Keratinocyte (primary cell): ENCODE measurements around the gene HAND2. TPM values are rescaled to one million over a fixed set of nuclear protein-coding genes. Genes with fewer than 3 reads are reported as not detected.

ENCODE experiments used
- DNase-seq: peaks from one replicate; pipeline ENCODE4 v3.0.0-alpha.2; 2011; ENCODE audit warnings: low read depth, missing footprints, low spot score
- FAIRE-seq: peaks from 2 replicates; lab custom pipeline; 2011; peaks lifted over from hg19 to GRCh38; lab: Jason Lieb, UNC
- H2AFZ ChIP-seq: 2 replicates; pipeline ENCODE4 v1.6.0; 2012; ENCODE audit warnings: low read length, control low read depth, inconsistent platforms; ENCODE audit not compliant: control insufficient read depth
- H3K27ac ChIP-seq: 2 replicates; pipeline ENCODE4 v1.5.1; 2011; ENCODE audit warnings: low read length; ENCODE audit not compliant: control insufficient read depth, insufficient read depth
- H3K27me3 ChIP-seq: 3 replicates; pipeline ENCODE4 v1.6.0; 2011; ENCODE audit warnings: low read length; ENCODE audit not compliant: control insufficient read depth, insufficient read depth; ENCODE audit errors: extremely low read depth
- H3K36me3 ChIP-seq, 2 experiments: 2 replicates in 1 of 2; 3 replicates in 1 of 2; pipeline ENCODE4 v1.5.1; 2011; ENCODE audit warnings: low read length in 2 of 2, mild to moderate bottlenecking in 1 of 2; ENCODE audit not compliant: control insufficient read depth in 2 of 2, insufficient read depth in 2 of 2; ENCODE audit errors: extremely low read depth in 1 of 2
- H3K4me1 ChIP-seq: 3 replicates; pipeline ENCODE4 v1.5.1; 2011; ENCODE audit warnings: low read length; ENCODE audit not compliant: control insufficient read depth, insufficient read depth; ENCODE audit errors: extremely low read depth
- H3K4me2 ChIP-seq: 3 replicates; pipeline ENCODE4 v1.6.0; 2011; ENCODE audit warnings: low read depth, low read length; ENCODE audit not compliant: control insufficient read depth, insufficient read depth; ENCODE audit errors: extremely low read depth
- H3K4me3 ChIP-seq, 3 experiments: fragments of 200-600 bp in 1 of 3; sonication (generic) in 1 of 3; 2 replicates in 2 of 3; 3 replicates in 1 of 3; pipeline ENCODE4 v1.5.1; 2011 to 2016; ENCODE audit warnings: low read length in 3 of 3, mild to moderate bottlenecking in 3 of 3, control low read depth in 2 of 3, inconsistent platforms in 1 of 3, low read depth in 1 of 3, mixed read lengths in 1 of 3, mixed run types in 1 of 3, moderate library complexity in 1 of 3; ENCODE audit not compliant: control insufficient read depth in 2 of 3, insufficient read depth in 2 of 3; ENCODE audit errors: extremely low read depth in 1 of 3
- H3K79me2 ChIP-seq: 2 replicates; pipeline ENCODE4 v1.6.0; 2012; ENCODE audit warnings: low read length; ENCODE audit not compliant: control insufficient read depth, insufficient read depth
- H3K9ac ChIP-seq: 3 replicates; pipeline ENCODE4 v1.6.0; 2011; ENCODE audit warnings: low read length; ENCODE audit not compliant: control insufficient read depth, insufficient read depth; ENCODE audit errors: extremely low read depth
- H3K9me1 ChIP-seq: 3 replicates; pipeline ENCODE4 v1.6.0; 2011; ENCODE audit warnings: low read length; ENCODE audit not compliant: control insufficient read depth, insufficient read depth; ENCODE audit errors: extremely low read depth
- H3K9me3 ChIP-seq: 2 replicates; pipeline ENCODE4 v1.5.1; 2012; ENCODE audit warnings: low read depth, low read length; ENCODE audit not compliant: control insufficient read depth
- H4K20me1 ChIP-seq: 3 replicates; pipeline ENCODE4 v1.6.0; 2011; ENCODE audit warnings: low read length; ENCODE audit not compliant: control insufficient read depth, insufficient read depth; ENCODE audit errors: extremely low read depth
- EZH2 ChIP-seq: IDR thresholded peaks from one replicate; pipeline ENCODE4 v1.6.1; 2012; ENCODE audit warnings: inconsistent platforms, mild to moderate bottlenecking, low read length, moderate library complexity
- dilution Hi-C: fragments of 300-500 bp; cut with MboI; formaldehyde crosslinking; loops from one replicate; pipeline ENCODE4 v1.7.0; 2020; ENCODE audit warnings: low sequenced_read_pairs; ENCODE audit not compliant: extremely low pct_ligation_motif_present
- polyA plus RNA-seq, 5 experiments: library from polyadenylated mRNA; depleted of rRNA in 3 of 5; stranded (reverse) in 3 of 5; stranded (forward) in 1 of 5; unstranded in 1 of 5; fragments of >200 nt; gene quantifications; 1 replicate in 1 of 5; 2 replicates in 3 of 5; 3 replicates in 1 of 5; pipeline versions ENCODE4 v1.2.1 to v1.2.3, GENCODE V29; 2011 to 2012; ENCODE audit warnings: missing spikeins in 2 of 5, low read depth in 1 of 5, low replicate concordance in 1 of 5
- TF ChIP-seq, protein P1 (sequence below), 3 experiments: IDR thresholded peaks in 1 of 3; conservative IDR thresholded peaks in 1 of 3; optimal IDR thresholded peaks in 1 of 3; 2 replicates in 2 of 3; 3 replicates in 1 of 3; pipeline versions ENCODE3 to v1.5.1; 2011; ENCODE audit warnings: low read length in 3 of 3, mild to moderate bottlenecking in 3 of 3, moderate library complexity in 2 of 3, control low read depth in 1 of 3, inconsistent platforms in 1 of 3; ENCODE audit not compliant: insufficient read depth in 2 of 3; ENCODE audit errors: extremely low read depth in 1 of 3

Gene HAND2
- polyA plus RNA-seq, 1 donor (not counting 4 experiments of a cell fraction or from before 2014, with no cell fraction given) = not detected

DNA sequence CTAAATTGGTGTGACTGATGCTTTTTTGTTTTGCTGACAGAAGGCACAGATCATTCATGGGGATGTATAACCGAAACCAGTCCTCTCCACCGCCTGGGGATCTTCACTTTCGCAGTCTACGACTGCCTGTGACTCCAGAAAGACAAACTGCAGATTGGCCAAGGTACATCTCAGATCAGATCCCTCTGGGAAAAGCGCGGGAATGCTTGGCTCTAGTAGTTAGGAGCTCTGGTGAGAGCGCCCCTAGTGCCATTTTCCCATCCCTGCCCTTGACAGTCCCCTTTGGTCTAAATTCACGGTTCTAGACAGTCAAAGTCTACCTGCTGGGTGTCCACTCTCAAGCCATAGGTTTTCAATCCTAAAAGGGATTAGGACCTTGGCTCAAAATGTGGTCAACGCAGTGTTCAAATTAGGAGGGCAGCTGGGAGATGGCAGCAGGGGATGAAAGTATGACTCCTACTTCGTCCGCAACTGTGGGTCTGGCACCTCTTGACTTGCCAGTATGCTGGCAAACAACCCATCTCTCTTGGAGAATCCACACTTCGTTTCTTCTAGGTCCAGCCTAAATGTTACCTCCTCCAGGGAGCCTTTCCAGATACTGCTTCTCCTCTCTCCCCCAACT lies 6.9 kb upstream of the HAND2 start:
- FAIRE-seq = no peak

DNA sequence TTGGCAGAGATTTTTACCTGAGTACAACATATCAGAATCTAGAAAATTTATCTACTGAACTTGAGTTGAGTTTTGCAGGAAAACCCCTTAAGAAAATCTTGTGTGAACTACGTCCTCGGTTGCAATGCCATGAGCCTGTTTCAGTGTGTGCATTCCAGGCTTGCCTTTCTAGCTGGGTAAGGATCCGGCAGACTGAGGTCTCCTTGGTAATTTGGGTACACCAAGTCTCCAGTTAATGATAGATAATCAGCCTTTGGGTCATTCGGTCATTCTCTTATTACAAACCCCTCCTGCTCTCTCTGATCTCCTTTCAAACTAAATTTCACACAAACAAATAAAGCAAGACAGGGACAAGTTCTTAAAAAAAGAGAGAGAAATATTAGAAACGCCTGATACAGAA lies 5.9 kb upstream of the HAND2 start:
- Histone ChIP-seq H3K27me3 (peaks cover 85% of the 10 kb centered on the region), H3K4me3 (no peak overlapping the region), H3K27ac (no peak overlapping the region), H3K79me2 (no peaks in the 10 kb centered on the region), H2AFZ (no peak overlapping the region), H3K9ac (no peak overlapping the region), H3K4me2 (no peak overlapping the region), H3K4me1 (no peaks in the 10 kb centered on the region), H3K9me1 (no peaks in the 10 kb centered on the region), H4K20me1 (no peaks in the 10 kb centered on the region), H3K9me3 (peaks cover 2% of the 10 kb centered on the region), H3K36me3 (no peaks in the 10 kb centered on the region)
- DNase-seq (no peak), FAIRE-seq (no peak)
- TF ChIP-seq, protein P1, sequence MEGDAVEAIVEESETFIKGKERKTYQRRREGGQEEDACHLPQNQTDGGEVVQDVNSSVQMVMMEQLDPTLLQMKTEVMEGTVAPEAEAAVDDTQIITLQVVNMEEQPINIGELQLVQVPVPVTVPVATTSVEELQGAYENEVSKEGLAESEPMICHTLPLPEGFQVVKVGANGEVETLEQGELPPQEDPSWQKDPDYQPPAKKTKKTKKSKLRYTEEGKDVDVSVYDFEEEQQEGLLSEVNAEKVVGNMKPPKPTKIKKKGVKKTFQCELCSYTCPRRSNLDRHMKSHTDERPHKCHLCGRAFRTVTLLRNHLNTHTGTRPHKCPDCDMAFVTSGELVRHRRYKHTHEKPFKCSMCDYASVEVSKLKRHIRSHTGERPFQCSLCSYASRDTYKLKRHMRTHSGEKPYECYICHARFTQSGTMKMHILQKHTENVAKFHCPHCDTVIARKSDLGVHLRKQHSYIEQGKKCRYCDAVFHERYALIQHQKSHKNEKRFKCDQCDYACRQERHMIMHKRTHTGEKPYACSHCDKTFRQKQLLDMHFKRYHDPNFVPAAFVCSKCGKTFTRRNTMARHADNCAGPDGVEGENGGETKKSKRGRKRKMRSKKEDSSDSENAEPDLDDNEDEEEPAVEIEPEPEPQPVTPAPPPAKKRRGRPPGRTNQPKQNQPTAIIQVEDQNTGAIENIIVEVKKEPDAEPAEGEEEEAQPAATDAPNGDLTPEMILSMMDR (optimal IDR thresholded peaks at IDR 0.05 in 1 of 3, IDR thresholded peaks at IDR 0.05 in 1 of 3, conservative IDR thresholded peaks at IDR 0.05 in 1 of 3; ENCODE audit: extremely low read depth in 1 of 3, insufficient read depth in 2 of 3, low read length in 3 of 3) = no peak
- TF ChIP-seq EZH2 = no peak
- dilution Hi-C loops = no loop called here

More for the DNA sequence above, 6.9 kb upstream of the HAND2 start:
- Histone ChIP-seq H3K4me1 (no peaks in the 10 kb centered on the region), H3K9ac (no peak overlapping the region), H3K27me3 (peaks cover 77% of the 10 kb centered on the region), H3K27ac (no peak overlapping the region), H4K20me1 (no peaks in the 10 kb centered on the region), H3K36me3 (no peaks in the 10 kb centered on the region), H3K79me2 (no peaks in the 10 kb centered on the region), H2AFZ (no peak overlapping the region), H3K4me2 (no peak overlapping the region), H3K9me1 (no peaks in the 10 kb centered on the region), H3K9me3 (no peaks in the 10 kb centered on the region), H3K4me3 (no peak overlapping the region)
- no peak for DNase-seq
- TF ChIP-seq EZH2 = no peak
- dilution Hi-C loops = no loop called here
